Measurements from ENCODE around the gene EFNB3.

The EFNB3 gene

GRCh38 chr17:7674934-7675333 is 30.1 kb upstream of the EFNB3 start:
- DNase-seq (ENCODE audit: low read depth in 2 of 2) = no peak
- no peak for TF ChIP-seq CTCF (IDR thresholded peaks at IDR 0.05; ENCODE audit: low read depth, low read length)
- H3K4me3 ChIP-seq (replicated peaks in 1 of 2; ENCODE audit: low read depth in 2 of 2, low read length in 2 of 2) = no peak overlapping the region

- H3K4me3 ChIP-seq (replicated peaks in 1 of 2; ENCODE audit: low read depth in 2 of 2, low read length in 2 of 2) = no peak overlapping the region
- no peak for DNase-seq (ENCODE audit: low read depth in 2 of 2)
- no peak for TF ChIP-seq CTCF (IDR thresholded peaks at IDR 0.05; ENCODE audit: low read depth, low read length)
These were observed 28.5 kb upstream of the EFNB3 start for GRCh38 chr17:7676533-7676932.

- no peak for DNase-seq (ENCODE audit: low read depth in 2 of 2)
- H3K4me3 ChIP-seq (replicated peaks in 1 of 2; ENCODE audit: low read depth in 2 of 2, low read length in 2 of 2) = no peak overlapping the region
- no peak for TF ChIP-seq CTCF (IDR thresholded peaks at IDR 0.05; ENCODE audit: low read depth, low read length)
These were observed 27.5 kb upstream of the EFNB3 start for GRCh38 chr17:7677388-7678067.

- peak overlapping the region; percentile 71 to 90 for H3K4me3 ChIP-seq (replicated peaks in 1 of 2; ENCODE audit: low read depth in 2 of 2, low read length in 2 of 2)
- DNase-seq (ENCODE audit: low read depth in 2 of 2) = peak in 1 of 2 donors; percentile 9
- TF ChIP-seq CTCF (IDR thresholded peaks at IDR 0.05; ENCODE audit: low read depth, low read length) = no peak
These were observed 20.0 kb upstream of the EFNB3 start for GRCh38 chr17:7684851-7685532.

GRCh38 chr17:7685533-7686221 is 19.3 kb upstream of the EFNB3 start:
- H3K4me3 ChIP-seq (replicated peaks in 1 of 2; ENCODE audit: low read depth in 2 of 2, low read length in 2 of 2) = peak overlapping the region; percentile 71 to 90
- peak; percentile 96 for DNase-seq (ENCODE audit: low read depth in 2 of 2)
- TF ChIP-seq CTCF (IDR thresholded peaks at IDR 0.05; ENCODE audit: low read depth, low read length) = no peak

GRCh38 chr17:7686222-7687071 is 18.6 kb upstream of the EFNB3 start:
- H3K4me3 ChIP-seq (replicated peaks in 1 of 2; ENCODE audit: low read depth in 2 of 2, low read length in 2 of 2) = peak overlapping the region; percentile 71 to 90
- DNase-seq (ENCODE audit: low read depth in 2 of 2) = peak in 1 of 2 donors; percentile 93
- no peak for TF ChIP-seq CTCF (IDR thresholded peaks at IDR 0.05; ENCODE audit: low read depth, low read length)

Data from cardiac fibroblast (primary cell).